ENCODE results near the gene TMEM270. TPM values are rescaled to one million over a fixed set of nuclear protein-coding genes. Genes with fewer than 3 reads are reported as not detected.
"Not testable (repeated sequence)": the region's sequence is repeated elsewhere in the genome, so short reads cannot be mapped to it uniquely, and the experiment has no call there.

TMEM270 gene
- not detected for total RNA-seq
- long read RNA-seq = 0 reads

- Histone ChIP-seq H3K36me3 (no peaks in the 10 kb centered on the region), H3K4me1 (no peaks in the 10 kb centered on the region), H3K9me3 (no peaks in the 10 kb centered on the region), H3K27ac (no peak within 1 kb of the TSS), H3K27me3 (peaks cover 4% of the 10 kb centered on the region), H3K4me3 (no peak within 1 kb of the TSS)
- DNase-seq = no peak
- intact Hi-C loops (cut with DNase I) = loop anchor here (10.0 kb wide), 2 partner anchors 164 to 544 kb away; partner anchors contain the start of gene ELN
- TF ChIP-seq CTCF (IDR thresholded peaks at IDR 0.05) = no peak
- ATAC-seq = no peak
Observed at GRCh38 chr7:73860859-73861258, at the start of gene TMEM270. TMEM270 (plus strand) TSS chr7:73861159; CDS start chr7:73861195, 36 bp downstream.

GRCh38 chr7:73811760-73812168 is 49.2 kb upstream of the TMEM270 start:
- DNase-seq (peak; percentile 91), ATAC-seq (peak; percentile 99)
- Histone ChIP-seq H3K36me3 (no peaks in the 10 kb centered on the region), H3K4me1 (no peaks in the 10 kb centered on the region), H3K27me3 (peaks cover 7% of the 10 kb centered on the region), H3K9me3 (no peaks in the 10 kb centered on the region), H3K4me3 (no peak overlapping the region), H3K27ac (no peak overlapping the region)
- TF ChIP-seq CTCF (IDR thresholded peaks at IDR 0.05) = peak; percentile 84
- intact Hi-C loops (cut with DNase I) = loop anchor here (5.0 kb wide), 1 partner anchor 46 kb away; no protein-coding TSS in a partner anchor

- Histone ChIP-seq H3K27me3 (peaks cover 7% of the 10 kb centered on the region), H3K36me3 (no peaks in the 10 kb centered on the region), H3K4me3 (no peak overlapping the region), H3K27ac (no peak overlapping the region), H3K4me1 (no peaks in the 10 kb centered on the region), H3K9me3 (no peaks in the 10 kb centered on the region)
- intact Hi-C loops (cut with DNase I) = loop anchor here (5.0 kb wide), 1 partner anchor 44 kb away; no protein-coding TSS in a partner anchor
- TF ChIP-seq CTCF (IDR thresholded peaks at IDR 0.05) = no peak
- no peak for DNase-seq
- ATAC-seq = no peak
Observed at GRCh38 chr7:73812996-73813395, 48.0 kb upstream of the TMEM270 start.

DNA sequence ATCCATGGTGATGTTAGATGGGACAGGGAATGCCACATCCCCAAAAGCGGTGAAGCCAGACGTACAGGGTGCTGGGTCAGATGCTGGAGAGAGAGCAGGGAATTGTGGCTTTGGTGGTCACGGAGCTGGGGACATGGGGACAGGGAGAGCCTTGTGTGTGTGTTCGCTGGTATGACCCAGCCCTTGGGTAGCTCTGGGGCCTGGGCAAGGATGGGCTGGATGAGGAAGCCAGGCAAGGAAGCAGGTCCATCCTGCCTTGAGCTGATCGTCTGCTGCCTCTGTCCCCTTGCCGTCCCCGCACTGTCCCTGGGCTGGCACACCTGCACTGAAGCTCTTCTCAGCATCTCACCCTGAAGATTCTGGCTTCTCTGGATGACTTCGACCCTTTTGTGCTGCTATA is 45.5 kb upstream of the TMEM270 start:
- Histone ChIP-seq H3K9me3 (no peaks in the 10 kb centered on the region), H3K4me1 (no peaks in the 10 kb centered on the region), H3K36me3 (no peaks in the 10 kb centered on the region), H3K27ac (no peak overlapping the region), H3K27me3 (peaks cover 7% of the 10 kb centered on the region), H3K4me3 (no peak overlapping the region)
- peak; percentile 54 for DNase-seq
- no peak for ATAC-seq
- TF ChIP-seq CTCF (IDR thresholded peaks at IDR 0.05) = no peak
- intact Hi-C loops (cut with DNase I) = no loop called here

- Histone ChIP-seq H3K4me3 (no peak overlapping the region), H3K27ac (no peak overlapping the region), H3K4me1 (no peaks in the 10 kb centered on the region), H3K36me3 (no peaks in the 10 kb centered on the region), H3K9me3 (no peaks in the 10 kb centered on the region), H3K27me3 (no peaks in the 10 kb centered on the region)
- intact Hi-C loops (cut with DNase I) = no loop called here
- no peak for ATAC-seq
- no peak for TF ChIP-seq CTCF (IDR thresholded peaks at IDR 0.05)
- no peak for DNase-seq
Observed at GRCh38 chr7:73817121-73817520, 43.8 kb upstream of the TMEM270 start.

GRCh38 chr7:73820013-73820412 is 40.9 kb upstream of the TMEM270 start:
- no peaks in the 10 kb centered on the region for H3K4me1 ChIP-seq
- no peak for ATAC-seq
- H3K27ac ChIP-seq = no peak overlapping the region
- H3K36me3 ChIP-seq = no peaks in the 10 kb centered on the region
- H3K9me3 ChIP-seq = no peaks in the 10 kb centered on the region
- no peak for DNase-seq
- H3K4me3 ChIP-seq = no peak overlapping the region
- no peak for TF ChIP-seq CTCF (IDR thresholded peaks at IDR 0.05)
- no peaks in the 10 kb centered on the region for H3K27me3 ChIP-seq
- intact Hi-C loops (cut with DNase I) = no loop called here

DNA sequence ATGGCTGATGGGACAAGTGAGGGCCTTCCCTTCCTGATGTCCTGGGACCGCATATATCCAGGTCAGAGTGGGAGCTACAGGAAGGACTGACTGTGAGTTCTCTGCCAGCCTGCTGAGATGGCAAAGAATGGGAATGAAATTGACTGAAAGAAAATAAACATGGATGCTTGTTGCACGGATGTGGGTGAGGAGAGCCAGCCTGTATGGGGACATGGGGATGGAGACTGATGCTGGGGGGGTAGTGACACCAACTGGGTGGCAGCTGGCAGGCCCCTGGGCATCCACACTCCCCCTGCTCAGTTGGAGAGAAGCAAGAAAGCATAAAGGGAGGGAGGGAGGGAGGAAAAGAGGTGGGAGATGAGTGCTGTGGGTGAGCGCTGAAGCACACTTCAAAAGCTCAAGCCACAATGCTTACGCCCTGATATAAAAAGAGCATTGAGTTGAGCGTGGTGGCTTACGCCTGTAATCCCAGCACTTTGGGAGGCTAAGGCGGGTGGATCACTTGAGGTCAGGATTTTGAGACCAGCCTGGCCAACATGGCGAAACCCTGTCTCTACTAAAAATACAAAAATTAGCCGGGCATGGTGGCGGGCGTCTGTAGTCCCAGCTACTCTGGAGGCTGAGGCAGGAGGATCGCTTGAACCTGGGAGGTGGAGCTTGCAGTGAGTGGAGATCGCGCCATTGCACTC is 39.2 kb upstream of the TMEM270 start:
- ATAC-seq; intact Hi-C loops (cut with DNase I); H3K4me1 ChIP-seq: not testable (repeated sequence)

More for the DNA sequence above, 39.2 kb upstream of the TMEM270 start:
- H3K27ac ChIP-seq, DNase-seq, H3K27me3 ChIP-seq, H3K36me3 ChIP-seq, H3K4me3 ChIP-seq, H3K9me3 ChIP-seq: not testable (repeated sequence)
